ENCODE data around the gene BAG5.

GRCh38 chr14:103533999-103534575 lies 28.4 kb downstream of the BAG5 start:
- TF ChIP-seq CTCF (IDR thresholded peaks at IDR 0.05) (no peak), EZH2 (IDR thresholded peaks at IDR 0.05; ENCODE audit: borderline replicate concordance, insufficient read depth, low read depth, low read length, poor library complexity, severe bottlenecking) (no peak)

Measured in B cell (primary cell).